HG03064 (cell line): Measurements from ENCODE around the gene OR2K2.
"Not testable (repeated sequence)": the region's sequence is repeated elsewhere in the genome, so short reads cannot be mapped to it uniquely, and the experiment has no call there.

Source experiments
- ATAC-seq: cut with Tn5 transposase; IDR thresholded peaks from one replicate; pipeline ENCODE4 v1.9.1; 2021; ENCODE audit warnings: low read depth; ENCODE audit not compliant: unreplicated experiment

The OR2K2 gene, protein sequence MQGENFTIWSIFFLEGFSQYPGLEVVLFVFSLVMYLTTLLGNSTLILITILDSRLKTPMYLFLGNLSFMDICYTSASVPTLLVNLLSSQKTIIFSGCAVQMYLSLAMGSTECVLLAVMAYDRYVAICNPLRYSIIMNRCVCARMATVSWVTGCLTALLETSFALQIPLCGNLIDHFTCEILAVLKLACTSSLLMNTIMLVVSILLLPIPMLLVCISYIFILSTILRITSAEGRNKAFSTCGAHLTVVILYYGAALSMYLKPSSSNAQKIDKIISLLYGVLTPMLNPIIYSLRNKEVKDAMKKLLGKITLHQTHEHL

DNA sequence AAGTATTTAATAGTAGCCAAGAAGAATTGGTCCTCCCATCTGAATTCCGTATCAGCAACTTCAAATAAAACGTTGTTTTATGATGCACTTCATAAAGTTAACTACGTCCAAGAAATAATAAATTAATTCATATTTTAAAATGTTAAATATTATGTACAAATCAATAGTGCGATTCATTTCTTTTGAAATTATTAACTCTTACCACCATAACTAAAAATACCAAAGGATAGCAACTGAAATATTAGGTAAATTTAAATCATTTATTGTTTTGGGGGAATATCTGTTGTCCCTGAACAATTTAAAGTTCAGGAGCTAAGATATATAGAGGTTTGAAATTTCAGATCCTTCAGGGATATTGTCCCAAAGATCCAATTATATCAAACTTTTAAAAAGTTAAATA is at the start of gene OR2K2:
Gene OR2K2 (minus strand): TSS at position 101 of the 400 bp plus-strand sequence. CDS start 1,791 bp downstream, outside the sequence.
- ATAC-seq, result no peak

DNA sequence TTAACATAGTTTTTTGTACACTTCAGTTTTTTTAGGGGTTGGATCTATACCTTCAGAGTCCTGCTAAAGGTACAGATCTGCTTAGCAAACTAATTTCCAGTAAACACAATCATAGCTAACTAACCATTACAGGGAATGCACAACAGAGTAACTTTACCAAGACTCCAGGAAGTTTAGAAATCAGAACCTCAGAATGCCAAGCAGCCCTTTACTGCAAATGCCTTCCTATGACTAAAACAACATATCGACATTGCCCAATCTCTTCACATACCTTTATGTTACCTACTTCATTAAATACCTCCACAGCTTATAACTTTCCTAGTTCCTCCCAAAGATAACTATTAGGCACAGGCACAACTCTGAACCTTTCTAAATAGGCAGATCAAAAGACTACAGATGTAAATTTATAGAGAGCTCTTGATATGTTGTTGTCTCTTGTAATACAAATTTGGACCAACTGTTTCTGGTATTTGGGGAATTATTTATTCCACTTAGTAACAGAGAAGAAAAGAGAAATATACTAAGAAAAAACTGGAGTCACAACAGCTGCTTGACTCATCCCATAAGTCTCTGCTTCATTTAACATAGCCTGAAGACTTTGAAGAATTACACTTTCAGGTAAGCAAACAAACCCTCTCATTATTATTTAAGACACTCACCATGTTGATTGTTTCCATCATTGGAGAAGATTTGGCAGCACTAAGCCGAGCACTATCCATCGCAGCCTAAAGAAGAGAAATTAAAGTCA is 46.0 kb upstream of the OR2K2 start:
- ATAC-seq, result no peak

DNA sequence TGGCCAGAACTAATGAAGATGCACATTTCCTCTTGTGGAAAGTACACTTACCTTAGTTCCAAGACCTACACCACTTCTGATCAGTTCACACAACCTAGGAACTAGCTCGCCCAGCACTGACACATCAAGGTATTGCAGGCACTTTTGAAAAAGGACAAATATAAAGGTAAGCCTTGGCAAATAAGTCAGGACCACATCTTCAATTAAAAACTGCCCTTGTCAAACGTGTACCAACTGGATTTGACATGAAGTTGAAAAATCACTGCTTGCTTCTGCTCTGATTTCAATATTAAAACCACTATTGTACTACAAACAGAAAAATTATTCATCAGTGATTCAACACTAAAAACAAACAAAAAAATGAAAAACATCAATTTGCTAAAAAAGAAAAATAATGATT is 45.0 kb upstream of the OR2K2 start:
- ATAC-seq, result no peak

DNA sequence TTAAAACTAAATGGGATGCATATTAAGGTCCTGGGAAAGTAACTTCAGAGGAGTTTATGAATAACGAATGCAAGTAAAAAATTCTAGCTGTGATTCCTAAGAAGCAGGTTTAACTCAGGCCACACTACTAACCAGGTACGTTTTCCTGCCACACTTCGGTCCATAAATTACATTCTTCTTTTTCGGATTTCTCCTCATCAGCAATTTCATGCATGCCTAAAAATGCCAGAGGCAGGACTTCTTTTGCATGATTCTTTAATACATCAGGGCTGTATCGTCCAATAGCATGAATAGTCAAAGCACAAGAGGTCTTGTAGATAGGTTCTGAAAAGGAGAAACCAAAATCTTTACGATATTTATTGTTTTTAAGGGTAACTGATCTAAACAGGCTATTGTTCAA is 42.3 kb upstream of the OR2K2 start:
- no peak for ATAC-seq

DNA sequence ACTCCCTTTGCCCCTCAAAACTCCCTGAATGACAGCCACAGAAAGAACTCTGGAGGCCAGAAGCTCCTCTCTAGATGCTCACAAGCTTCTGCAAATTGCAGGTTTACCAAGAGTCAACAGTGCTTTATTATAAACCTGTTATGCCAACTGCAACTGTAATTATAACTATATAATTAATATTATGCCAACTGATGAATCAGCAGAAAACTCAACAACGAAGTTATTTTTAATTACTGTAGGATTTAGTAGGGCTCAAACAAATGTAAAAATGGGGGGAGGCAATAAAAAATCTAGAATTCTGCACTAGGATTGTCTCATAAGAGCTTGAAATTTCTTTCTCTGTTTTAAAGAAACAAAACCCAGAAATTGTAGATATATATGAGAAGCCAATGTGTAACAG is 37.0 kb upstream of the OR2K2 start:
- no peak for ATAC-seq

DNA sequence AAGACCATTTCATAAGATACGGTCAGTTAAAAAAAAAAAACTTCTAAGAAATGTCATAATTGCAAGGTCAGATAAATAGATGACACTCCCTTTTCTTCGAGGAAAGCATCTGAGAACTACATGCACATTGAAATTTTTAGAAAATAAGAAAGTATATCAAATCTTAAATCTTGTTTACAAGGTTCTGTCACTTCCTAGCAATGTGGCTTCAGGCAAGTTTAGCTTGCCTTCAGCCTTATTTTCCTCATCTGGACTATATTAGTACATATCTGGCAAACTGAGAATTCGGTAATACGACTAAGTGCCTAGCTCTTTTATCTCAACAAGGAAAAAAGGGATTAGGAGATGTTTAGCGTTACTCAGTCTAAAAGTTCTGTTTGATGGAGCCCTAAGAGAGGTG is 32.5 kb upstream of the OR2K2 start:
- no peak for ATAC-seq

DNA sequence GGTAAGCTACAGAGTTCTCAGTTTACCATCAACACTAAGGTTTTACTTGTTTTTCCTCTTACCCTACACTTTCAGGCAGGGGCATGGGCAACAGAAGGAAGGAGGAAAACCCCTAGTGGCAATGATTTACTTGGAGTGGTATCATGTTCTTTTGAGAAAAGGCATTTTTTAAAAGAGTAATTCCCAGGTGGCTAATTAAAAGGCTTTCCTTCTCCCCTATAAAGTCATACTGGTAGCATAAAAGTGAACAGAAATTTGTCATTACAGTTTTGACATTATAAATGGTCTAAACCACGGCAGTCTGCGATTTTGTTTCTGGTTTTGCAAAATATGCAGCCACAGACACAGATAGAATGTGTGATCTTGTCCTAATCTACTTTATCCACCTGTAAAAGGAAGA is 30.9 kb upstream of the OR2K2 start:
- peak; percentile 62 for ATAC-seq

DNA sequence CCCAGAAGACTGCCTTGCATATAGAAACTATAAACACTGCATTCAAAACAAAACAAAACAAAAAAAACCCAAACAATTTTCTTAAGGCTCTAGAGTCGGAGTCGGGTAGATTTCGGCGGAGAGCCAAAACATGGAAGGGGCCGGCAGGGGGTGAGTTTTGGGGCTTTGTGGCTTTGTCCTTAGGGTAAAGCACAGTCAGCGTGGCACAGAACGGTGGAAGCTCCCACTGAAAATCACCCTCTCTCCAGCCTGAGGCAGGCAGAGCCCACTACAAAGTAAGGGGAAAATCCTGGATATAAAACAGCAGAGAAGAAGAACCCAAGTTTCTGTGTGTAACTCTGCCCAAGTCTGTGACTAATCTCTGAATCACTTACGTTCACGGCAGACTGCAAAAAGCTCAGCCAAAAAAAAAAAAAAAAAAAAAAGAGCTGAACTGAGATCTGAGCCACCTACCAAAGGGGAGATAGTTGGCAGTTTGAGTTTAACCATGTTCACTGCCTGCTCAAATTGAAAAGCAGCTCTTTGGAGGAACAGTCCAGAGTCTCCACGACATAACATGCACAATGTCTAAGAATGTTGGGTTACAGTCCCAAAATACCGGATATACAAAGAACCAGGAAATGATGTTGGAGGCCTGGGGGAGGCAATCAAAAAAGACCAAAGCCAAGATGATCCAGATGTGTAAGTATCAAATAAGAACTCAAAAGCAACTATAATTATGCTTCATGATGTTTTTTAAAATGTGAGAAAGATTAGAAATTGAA is 26.6 kb upstream of the OR2K2 start:
- ATAC-seq, result no peak

DNA sequence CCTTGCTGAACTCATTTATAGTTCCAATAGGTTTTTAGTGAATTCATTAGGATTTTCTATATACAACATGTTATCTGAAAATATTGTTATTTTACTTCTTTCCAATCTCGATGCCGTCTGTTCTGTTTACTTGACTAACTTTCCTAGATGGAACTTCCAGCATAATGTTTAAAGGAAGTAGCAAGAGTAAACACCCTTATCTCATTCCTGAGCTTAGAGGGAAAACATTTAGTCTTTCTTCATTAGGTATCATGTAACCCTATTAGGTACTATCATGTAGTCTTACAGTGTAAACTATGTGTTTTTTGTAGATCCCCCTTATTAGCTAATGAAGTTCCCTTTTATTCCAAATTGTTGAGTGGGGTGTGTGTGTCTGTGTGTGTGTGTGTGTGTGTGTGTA is 22.5 kb upstream of the OR2K2 start:
- ATAC-seq, result no peak

DNA sequence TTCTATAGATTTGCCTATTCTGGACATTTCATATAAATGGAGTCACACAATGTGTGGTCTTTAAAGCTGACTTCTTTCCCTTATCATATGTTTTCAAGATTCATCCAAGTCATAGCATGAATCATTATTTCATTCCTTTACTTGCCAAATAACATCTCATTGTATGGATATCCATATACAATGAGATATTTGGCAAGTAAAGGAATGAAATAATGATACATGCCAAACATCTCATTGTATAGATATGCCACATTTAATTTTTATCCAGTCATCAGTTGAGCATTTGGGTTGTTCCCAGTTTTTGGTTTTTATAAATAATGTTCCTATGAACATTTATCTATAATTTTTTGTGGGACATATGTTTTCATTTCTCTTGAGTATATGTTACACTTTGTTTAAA is 20.5 kb upstream of the OR2K2 start:
- ATAC-seq, result no peak

DNA sequence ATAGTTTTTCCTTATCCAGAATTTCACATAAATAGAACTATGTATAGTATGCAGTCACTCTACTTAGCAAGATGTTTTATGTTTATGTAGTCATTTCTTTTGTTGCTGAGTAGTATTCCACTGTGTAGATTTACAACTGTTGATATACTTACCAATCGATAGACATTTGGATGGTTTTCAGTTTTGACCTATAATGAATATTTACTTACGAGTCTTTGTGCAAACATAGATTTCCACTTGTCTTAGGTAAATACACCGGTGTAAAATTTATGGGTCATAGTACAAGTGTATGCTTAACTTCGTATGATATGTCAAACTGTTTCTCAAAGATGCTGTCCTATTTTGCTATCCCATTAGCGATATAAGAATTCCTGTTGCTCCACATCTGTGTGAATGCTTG is 19.7 kb upstream of the OR2K2 start:
- no peak for ATAC-seq

DNA sequence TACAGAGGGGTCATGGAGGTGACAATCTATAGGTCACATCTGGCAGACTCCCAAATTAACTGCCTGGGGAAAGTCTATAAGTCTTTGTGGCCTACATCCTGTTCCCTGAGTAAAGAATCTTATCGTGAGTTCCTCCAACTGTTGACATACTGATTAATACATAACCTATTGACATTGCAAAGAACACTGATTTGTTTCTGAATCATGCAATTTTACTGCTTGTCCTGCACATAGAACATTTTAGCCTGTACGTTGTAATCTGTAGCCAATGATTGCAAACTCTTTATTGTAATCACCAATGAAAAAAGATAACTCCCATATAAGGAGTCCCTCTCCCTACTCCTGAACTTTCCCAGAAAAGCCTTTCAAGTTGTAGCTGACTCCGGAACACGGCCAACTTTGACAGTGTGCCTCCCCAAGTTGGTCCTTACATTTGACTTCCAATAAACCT is 18.8 kb upstream of the OR2K2 start:
- no peak for ATAC-seq

DNA sequence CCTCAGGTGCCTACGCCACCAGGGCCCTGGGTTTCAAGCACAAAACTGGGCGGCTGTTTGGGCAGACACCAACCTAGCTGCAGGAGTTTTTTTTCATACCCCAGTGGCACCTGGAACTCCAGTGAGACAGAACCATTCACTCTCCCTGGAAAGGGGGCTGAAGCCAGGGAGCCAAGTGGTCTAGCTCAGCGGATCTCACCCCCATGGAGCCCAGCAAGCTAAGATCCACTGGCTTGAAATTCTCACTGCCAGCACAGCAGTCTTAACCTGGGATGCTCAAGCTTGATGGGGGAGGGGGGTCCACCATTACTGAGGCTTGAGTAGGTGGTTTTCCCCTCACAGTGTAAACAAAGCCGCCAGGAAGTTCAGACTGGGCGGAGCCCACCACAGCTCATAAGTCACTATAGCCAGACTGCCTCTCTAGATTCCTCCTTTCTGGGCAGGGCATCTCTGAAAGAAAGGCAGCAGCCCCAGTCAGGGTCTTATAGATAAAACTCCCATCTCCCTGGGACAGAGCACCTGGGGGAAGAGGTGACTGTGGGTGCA is 4.4 kb upstream of the OR2K2 start:
- not testable (repeated sequence) for ATAC-seq

DNA sequence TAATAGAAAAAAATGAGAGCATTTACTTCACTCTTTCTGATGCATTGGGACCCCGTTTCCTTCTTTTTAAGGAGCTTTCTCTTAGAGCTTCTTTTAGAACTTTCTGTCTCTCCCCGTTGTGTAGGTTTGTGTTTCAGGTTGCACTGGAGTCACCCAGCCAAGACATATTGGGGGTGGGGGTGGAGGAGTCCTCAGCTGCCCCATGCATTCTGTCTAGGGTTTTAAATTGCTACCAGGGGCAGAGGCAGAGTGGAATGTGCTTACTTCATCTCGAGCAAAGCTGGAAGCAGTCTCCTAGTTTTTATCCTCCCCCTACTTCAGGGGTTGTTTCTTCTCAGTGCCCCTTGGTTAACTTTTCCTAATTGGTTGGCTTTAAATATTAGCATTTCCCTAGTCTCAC is 9.4 kb downstream of the OR2K2 start:
- ATAC-seq, result no peak

DNA sequence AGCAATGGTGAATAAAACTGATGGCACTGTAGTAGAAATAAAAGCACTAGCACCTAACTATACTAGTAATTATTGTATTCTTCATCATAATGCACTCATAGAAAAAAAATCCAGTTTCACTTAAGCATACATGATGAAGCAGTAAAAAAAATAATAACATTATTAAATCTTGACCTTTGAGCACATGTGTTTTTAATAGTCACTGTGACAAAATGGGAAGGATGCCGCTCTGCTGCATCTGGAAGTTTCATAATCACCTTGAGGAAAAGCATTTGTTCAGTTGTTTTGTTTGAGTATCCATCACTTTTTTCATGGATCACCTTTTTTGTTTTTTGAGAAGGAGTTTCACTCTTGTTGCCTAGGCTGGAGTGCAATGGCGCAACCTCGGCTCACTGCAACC is 13.2 kb downstream of the OR2K2 start:
- no peak for ATAC-seq

DNA sequence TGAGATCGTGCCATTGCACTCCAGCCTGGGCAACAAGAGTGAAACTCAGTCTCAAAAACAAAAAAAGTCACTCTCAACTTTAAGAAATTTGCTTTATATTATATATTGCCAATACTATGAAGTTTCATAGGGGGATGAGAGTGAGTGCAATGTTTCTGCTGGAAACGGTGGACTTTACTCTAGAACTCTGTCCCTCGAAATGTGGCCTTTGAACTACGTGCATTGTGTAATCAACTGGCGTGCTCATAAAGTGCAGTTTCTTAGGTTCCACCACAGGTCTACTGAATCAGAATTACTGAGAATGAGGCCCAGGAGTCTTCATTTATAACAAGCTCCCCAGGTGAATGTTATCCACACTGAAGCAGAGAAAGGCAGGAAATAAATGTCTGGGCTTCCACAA is 24.1 kb downstream of the OR2K2 start:
- ATAC-seq, result no peak

DNA sequence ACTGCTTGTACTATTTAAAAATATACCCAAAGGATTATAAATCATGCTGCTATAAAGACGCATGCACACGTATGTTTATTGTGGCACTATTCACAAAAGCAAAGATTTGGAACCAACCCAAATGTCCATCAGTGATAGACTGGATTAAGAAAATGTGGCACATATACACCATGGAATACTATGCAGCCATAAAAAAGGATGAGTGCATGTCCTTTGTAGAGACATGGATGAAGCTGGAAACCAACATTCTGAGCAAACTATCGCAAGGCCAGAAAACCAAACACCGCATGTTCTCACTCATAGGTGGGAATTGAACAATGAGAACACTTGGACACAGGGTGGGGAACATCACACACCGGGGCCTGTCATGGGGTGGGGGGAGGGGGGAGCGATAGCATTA is 26.0 kb downstream of the OR2K2 start:
- ATAC-seq, result not testable (repeated sequence)

DNA sequence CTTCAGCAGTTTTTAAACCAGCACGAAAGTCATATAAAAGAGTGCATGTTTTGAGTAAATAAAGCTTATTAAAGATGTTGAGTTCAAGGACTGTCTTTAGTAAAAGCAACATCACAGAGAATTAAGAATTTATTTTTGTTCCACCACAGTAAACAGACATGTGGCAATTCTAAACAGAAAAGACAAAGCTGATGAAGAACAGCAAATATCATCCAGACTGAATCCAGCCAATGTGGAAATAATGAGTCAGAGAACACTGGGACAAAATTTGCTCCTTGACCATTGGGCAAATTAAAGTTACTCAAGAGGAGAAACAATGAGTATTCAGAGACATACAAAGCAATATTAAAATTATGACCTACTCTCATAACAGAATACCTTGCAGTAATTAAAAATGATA is 28.8 kb downstream of the OR2K2 start:
- no peak for ATAC-seq

DNA sequence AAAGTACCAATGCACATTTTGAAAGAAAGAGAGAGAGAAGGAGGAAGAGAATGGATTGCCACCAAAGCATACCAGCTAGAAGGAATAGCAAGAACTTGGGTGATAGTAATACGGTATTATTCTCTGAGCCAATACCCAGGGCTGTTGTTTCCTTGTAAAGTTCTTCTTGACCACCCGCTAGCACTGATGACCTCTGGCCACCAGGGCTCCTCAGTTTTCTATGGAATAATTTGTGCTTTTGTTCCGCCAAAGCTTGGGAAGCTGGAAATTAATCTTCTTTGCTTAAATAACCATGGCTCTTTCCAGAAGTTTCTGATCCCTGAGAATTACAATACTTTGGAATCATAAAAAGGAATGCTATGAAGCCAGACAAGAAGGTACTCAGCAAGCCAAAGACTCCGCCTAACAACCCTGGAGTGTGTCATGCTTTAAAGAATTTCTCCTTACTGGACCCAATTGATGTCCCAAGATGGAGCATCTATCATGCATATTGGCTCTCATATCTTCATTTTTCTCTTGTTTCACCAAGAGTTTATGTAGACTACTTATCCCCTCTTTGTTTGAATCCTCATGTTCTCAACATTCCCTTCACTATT is 29.8 kb downstream of the OR2K2 start:
- ATAC-seq, result no peak

DNA sequence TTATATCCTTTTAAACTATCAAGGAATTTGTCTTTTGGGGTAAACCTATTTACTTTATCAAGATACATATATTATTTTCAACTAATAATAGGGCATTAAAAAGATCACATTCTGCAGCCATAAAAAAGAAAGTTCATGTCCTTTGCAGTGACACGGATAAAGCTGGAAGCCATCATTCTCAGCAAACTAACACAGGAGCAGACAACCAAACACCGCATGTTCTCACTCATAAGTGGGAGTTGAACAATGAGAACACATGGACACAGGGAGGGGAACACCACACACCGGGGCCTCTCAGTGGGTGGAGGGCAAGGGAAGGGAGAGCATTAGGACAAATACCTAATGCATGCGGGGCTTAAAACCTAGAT is 30.4 kb downstream of the OR2K2 start:
- ATAC-seq, result not testable (repeated sequence)
